Transverse colon (tissue), 4 donors: ENCODE measurements around the gene CCBE1. TPM values are rescaled to one million over a fixed set of nuclear protein-coding genes. Genes with fewer than 3 reads are reported as not detected.
A peak's percentile ranks its signal among the peaks of the same experiment; 100 is the strongest.

ENCODE experiments used
- DNase-seq: peaks from one replicate; pipeline ENCODE4 v3.0.0-alpha.2; 2019
- H3K27ac ChIP-seq, 4 donors: fragments of 200-600 bp; sonication (generic); 2 replicates each; pipeline ENCODE4 v1.5.1; 2016 to 2018; ENCODE audit warnings: inconsistent platforms in 4 of 4
- H3K27me3 ChIP-seq: fragments of 200-600 bp; sonication (generic); 2 replicates; pipeline ENCODE4 v1.5.1; 2017; ENCODE audit warnings: inconsistent platforms
- H3K36me3 ChIP-seq, 4 donors: fragments of 200-600 bp; sonication (generic); 2 replicates each; pipeline ENCODE4 v1.5.1; 2017 to 2019; ENCODE audit warnings: inconsistent platforms in 4 of 4
- H3K4me1 ChIP-seq, 4 donors: fragments of 200-600 bp; sonication (generic); 2 replicates each; pipeline ENCODE4 v1.5.1; 2017 to 2020; ENCODE audit warnings: inconsistent platforms in 4 of 4
- H3K4me3 ChIP-seq, 4 donors: fragments of 200-600 bp; sonication (generic); 1 replicate in 1 of 4; 2 replicates in 3 of 4; pipeline versions ENCODE4 v1.5.1 to v1.6.1; 2017 to 2019; ENCODE audit warnings: inconsistent platforms in 4 of 4
- H3K9me3 ChIP-seq, 2 donors: fragments of 200-600 bp; sonication (generic); 2 replicates each; pipeline ENCODE4 v1.5.1; 2017 to 2019; ENCODE audit warnings: inconsistent platforms in 2 of 2
- EP300 ChIP-seq: sonication (generic); formaldehyde crosslinking; IDR thresholded peaks from one replicate; pipeline ENCODE4 v1.6.1; 2017; ENCODE audit warnings: antibody characterized with exemption, low read depth
- POLR2A ChIP-seq: fragments of 450-650 bp; IDR thresholded peaks from one replicate; pipeline ENCODE4 v1.6.1; 2016; ENCODE audit warnings: antibody characterized with exemption, mild to moderate bottlenecking, moderate library complexity
- POLR2AphosphoS5 ChIP-seq, 3 donors: sonication (generic); formaldehyde crosslinking; IDR thresholded peaks; one replicate each; pipeline ENCODE4 v1.6.1; 2016; ENCODE audit warnings: antibody characterized with exemption in 3 of 3
- WGBS, 2 donors: methylation state at CpG; one replicate each; pipeline ENCODE4 v1.1.5; 2018; ENCODE audit warnings: low coverage in 1 of 2; 5-methylcytosine and 5-hydroxymethylcytosine counted together
- in situ Hi-C, 4 donors: fragments of 200-750 bp; cut with MboI; loops; one replicate each; pipeline versions ENCODE4 v1.15.0 to v1.15.1; 2017; ENCODE audit warnings: low sequenced_read_pairs in 3 of 4, low pct_ligation_motif_present in 1 of 4, low pct_unique_long_range_greater_than_20kb in 1 of 4
- intact Hi-C: fragments of 100-400 bp; cut with DNase I; formaldehyde crosslinking; loops from one replicate; pipeline ENCODE4 v1.15.1; 2023; ENCODE audit warnings: low total_unique reads
- total RNA-seq, 4 donors: library from RNA; depleted of rRNA; stranded (reverse); fragments of >200 nt; gene quantifications; one replicate each; pipeline ENCODE4 v1.1.0, GENCODE V29; 2016
- TF ChIP-seq, protein P1 (sequence below), 5 experiments: fragments of 200-600 bp in 3 of 5; fragments of 450-650 bp in 2 of 5; sonication (generic) in 3 of 5; IDR thresholded peaks; 1 replicate in 2 of 5; 2 replicates in 3 of 5; pipeline ENCODE4 v1.5.1; 2016 to 2017; ENCODE audit warnings: antibody characterized with exemption in 5 of 5, inconsistent platforms in 3 of 5, mild to moderate bottlenecking in 2 of 5, moderate library complexity in 1 of 5

Gene CCBE1
- total RNA-seq, 4 donors from 2014 or later = 6.1 to 43.0 (median 15.7) TPM

DNA sequence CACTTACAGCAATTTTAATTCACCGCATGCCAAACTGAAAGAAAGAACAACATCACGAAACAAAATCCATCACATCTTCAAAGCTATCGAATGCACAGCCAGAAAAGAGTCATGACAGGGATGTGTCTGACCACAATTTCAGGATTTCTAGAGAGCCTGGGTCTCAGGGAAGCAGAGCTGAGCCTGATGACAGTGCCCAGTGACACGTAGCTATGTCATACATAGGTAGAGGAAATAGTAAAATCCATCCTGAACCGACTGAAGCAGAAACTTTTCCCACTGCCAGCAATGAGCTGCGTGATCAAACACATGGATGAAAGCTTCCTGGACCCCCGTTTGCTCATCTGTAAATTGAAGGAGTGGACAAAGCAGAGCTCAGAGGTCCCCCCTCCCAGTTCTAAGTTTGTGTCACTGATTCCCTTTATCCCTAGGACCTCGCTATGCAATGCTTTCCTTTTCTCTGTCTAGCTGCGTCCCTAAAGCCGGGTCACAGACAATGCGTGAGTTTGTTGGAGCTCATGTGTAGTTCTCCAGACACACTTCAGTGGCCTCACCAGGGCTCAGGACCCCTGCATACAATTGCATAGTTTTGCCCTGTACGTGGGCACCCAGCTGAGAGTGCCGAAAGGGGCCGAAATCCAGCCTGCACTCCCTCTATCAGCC is 37.6 kb downstream of the CCBE1 start:
- 40 to 59% methylated on average over 3 to 14 of the region's 14 CpGs for WGBS, 2 donors
- H3K27me3 ChIP-seq = no peaks in the 10 kb centered on the region
- H3K4me1 ChIP-seq = peaks cover 0 to 13% (median 8%) of the 10 kb centered on the region in 4 donors
- intact Hi-C loops = no loop called here
- H3K9me3 ChIP-seq = no peaks in the 10 kb centered on the region
- TF ChIP-seq, protein P1, sequence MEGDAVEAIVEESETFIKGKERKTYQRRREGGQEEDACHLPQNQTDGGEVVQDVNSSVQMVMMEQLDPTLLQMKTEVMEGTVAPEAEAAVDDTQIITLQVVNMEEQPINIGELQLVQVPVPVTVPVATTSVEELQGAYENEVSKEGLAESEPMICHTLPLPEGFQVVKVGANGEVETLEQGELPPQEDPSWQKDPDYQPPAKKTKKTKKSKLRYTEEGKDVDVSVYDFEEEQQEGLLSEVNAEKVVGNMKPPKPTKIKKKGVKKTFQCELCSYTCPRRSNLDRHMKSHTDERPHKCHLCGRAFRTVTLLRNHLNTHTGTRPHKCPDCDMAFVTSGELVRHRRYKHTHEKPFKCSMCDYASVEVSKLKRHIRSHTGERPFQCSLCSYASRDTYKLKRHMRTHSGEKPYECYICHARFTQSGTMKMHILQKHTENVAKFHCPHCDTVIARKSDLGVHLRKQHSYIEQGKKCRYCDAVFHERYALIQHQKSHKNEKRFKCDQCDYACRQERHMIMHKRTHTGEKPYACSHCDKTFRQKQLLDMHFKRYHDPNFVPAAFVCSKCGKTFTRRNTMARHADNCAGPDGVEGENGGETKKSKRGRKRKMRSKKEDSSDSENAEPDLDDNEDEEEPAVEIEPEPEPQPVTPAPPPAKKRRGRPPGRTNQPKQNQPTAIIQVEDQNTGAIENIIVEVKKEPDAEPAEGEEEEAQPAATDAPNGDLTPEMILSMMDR (IDR thresholded peaks at IDR 0.05) = no peak
- no peak for DNase-seq
- in situ Hi-C loops = no loop called here
- H3K27ac ChIP-seq = peak overlapping the region; percentile 56 to 74 (median 68)
- peak overlapping the region in 2 of 4 donors; percentile 2 to 20 for H3K4me3 ChIP-seq
- H3K36me3 ChIP-seq = no peaks in the 10 kb centered on the region

DNA sequence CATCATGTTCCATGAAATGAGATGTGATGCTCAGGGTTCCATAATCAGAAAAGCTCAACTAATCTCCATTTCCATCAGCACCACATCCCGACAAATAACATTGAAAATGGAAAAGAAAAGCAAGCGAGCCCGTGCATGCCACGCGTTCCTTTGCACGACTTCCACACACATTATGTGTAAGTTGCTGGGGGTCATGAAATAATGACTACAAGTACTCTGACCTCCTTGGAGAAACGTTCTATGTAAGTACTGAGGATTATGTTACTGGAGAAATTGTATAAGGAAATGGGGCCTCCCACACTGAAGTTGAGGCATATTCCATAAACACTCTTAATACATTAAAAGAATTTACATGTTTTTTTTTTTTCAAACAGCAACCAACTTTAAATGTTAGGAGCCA is 38.3 kb downstream of the CCBE1 start:
- no peaks in the 10 kb centered on the region for H3K27me3 ChIP-seq
- DNase-seq = no peak
- peak overlapping the region; percentile 56 to 74 (median 68) for H3K27ac ChIP-seq
- H3K36me3 ChIP-seq = no peaks in the 10 kb centered on the region
- intact Hi-C loops (no loop called here), in situ Hi-C loops (no loop called here)
- TF ChIP-seq, protein P1 (IDR thresholded peaks at IDR 0.05) = no peak
- TF ChIP-seq EP300 (no peak), POLR2A (no peak), POLR2AphosphoS5 (IDR thresholded peaks at IDR 0.05) (no peak)
- peaks cover 0 to 14% (median 7%) of the 10 kb centered on the region in 4 donors for H3K4me1 ChIP-seq
- H3K9me3 ChIP-seq = no peaks in the 10 kb centered on the region
- 60 to 77% methylated on average over 3 to 7 of the region's 7 CpGs for WGBS, 2 donors
- peak overlapping the region in 1 of 4 donors; percentile 20 for H3K4me3 ChIP-seq

DNA sequence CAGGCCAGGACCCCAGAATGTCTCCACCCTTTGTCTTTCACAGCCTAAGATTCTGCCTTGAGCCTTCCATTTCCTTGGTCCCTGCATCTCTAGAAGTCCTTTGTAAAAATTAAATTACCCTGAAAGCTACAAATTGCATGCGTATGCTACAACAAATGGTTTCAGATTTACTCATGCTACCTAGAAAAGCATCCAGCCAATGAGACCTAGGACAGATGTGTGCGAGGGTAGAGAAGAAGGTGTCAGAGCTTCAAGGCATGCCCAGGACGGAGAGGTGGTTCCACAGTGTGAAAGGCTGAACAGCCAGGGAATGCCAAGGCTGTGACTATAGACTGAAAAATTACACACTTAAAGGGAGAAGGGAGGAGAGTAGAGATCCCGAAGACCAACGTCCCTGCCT is 40.2 kb downstream of the CCBE1 start:
- Histone ChIP-seq H3K4me3 (no peak overlapping the region), H3K27ac (peak overlapping the region in 2 of 4 donors; percentile 44 to 58), H3K9me3 (no peaks in the 10 kb centered on the region), H3K4me1 (peaks cover 0 to 14% (median 6%) of the 10 kb centered on the region in 4 donors), H3K27me3 (no peaks in the 10 kb centered on the region), H3K36me3 (no peaks in the 10 kb centered on the region)
- no peak for TF ChIP-seq EP300
- no peak for TF ChIP-seq POLR2AphosphoS5 (IDR thresholded peaks at IDR 0.05)
- no peak for TF ChIP-seq POLR2A
- TF ChIP-seq, protein P1 (IDR thresholded peaks at IDR 0.05) = no peak
- WGBS, 2 donors = 76 to 78% methylated on average over 5 of the region's 5 CpGs
- intact Hi-C loops (no loop called here), in situ Hi-C loops (no loop called here)
- DNase-seq = no peak

DNA sequence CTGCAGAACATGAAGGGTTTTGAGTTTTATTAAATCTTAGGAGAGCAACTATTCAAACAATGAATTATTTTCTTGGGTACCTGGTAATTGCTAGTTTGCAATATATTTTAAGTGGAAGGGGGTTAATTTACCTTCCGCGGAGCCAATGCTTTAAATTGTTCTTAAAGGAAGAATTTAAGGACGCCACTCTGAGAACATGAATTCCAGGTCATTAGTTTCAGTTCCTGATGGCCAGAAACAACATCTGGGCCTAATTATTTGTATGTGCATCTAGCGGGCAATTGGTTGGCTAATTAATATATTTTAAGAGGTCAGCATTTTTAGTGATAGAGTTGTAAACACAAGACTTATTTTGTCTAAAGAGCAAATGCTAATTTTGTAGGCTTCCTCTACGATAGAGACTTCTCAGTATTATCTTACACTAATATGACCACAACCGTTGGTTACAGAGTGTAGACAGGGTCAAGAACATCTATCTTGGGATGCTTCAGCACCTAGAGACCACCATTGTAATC is 40.8 kb downstream of the CCBE1 start:
- peak overlapping the region in 2 of 4 donors; percentile 44 to 58 for H3K27ac ChIP-seq
- no peaks in the 10 kb centered on the region for H3K27me3 ChIP-seq
- no peaks in the 10 kb centered on the region for H3K9me3 ChIP-seq
- intact Hi-C loops (no loop called here), in situ Hi-C loops (no loop called here)
- no peak overlapping the region for H3K4me3 ChIP-seq
- DNase-seq = no peak
- H3K36me3 ChIP-seq = no peaks in the 10 kb centered on the region
- WGBS, 2 donors = 82 to 88% methylated on average over 6 of the region's 6 CpGs
- H3K4me1 ChIP-seq = peaks cover 0 to 14% (median 6%) of the 10 kb centered on the region in 4 donors
- TF ChIP-seq, protein P1 (IDR thresholded peaks at IDR 0.05) = no peak
- TF ChIP-seq POLR2A = no peak
- TF ChIP-seq EP300 = no peak
- no peak for TF ChIP-seq POLR2AphosphoS5 (IDR thresholded peaks at IDR 0.05)
